ENCODE measurements around the gene CACNA2D2.

- no peak for TF ChIP-seq CTCF (IDR thresholded peaks at IDR 0.05)
- no peak for TF ChIP-seq POLR2A (IDR thresholded peaks at IDR 0.05)
- no peak for TF ChIP-seq POLR2AphosphoS5 (IDR thresholded peaks at IDR 0.05)
Observed at GRCh38 chr3:50327129-50327528, 176.3 kb downstream of the CACNA2D2 start.

All from prostate gland (tissue), 2 donors.